Neural crest cell (in vitro differentiated cells): ENCODE measurements around the gene LAMC2. TPM values are rescaled to one million over a fixed set of nuclear protein-coding genes. Genes with fewer than 3 reads are reported as not detected.
"Not testable (repeated sequence)": the region's sequence is repeated elsewhere in the genome, so short reads cannot be mapped to it uniquely, and the experiment has no call there.

Experiments used
- DNase-seq: peaks from one replicate; pipeline ENCODE4 v3.0.0; 2021; ENCODE audit warnings: low read depth, mixed read lengths, low spot score
- H3K27ac Mint-ChIP-seq: one replicate; pipeline ENCODE4 v1.8.0; 2021; ENCODE audit warnings: mild to moderate bottlenecking, mixed read lengths; ENCODE audit not compliant: unreplicated experiment
- H3K27me3 Mint-ChIP-seq: 2 replicates; pipeline ENCODE4 v1.8.0; 2021; ENCODE audit warnings: low read depth, mild to moderate bottlenecking, mixed read lengths
- H3K36me3 Mint-ChIP-seq: 2 replicates; pipeline ENCODE4 v1.8.0; 2021; ENCODE audit warnings: low read depth, mild to moderate bottlenecking, mixed read lengths
- H3K4me1 Mint-ChIP-seq: 2 replicates; pipeline ENCODE4 v1.8.0; 2021; ENCODE audit warnings: mixed read lengths
- H3K4me3 Mint-ChIP-seq: one replicate; pipeline ENCODE4 v1.8.0; 2021; ENCODE audit warnings: mild to moderate bottlenecking, mixed read lengths
- H3K9me3 Mint-ChIP-seq: 2 replicates; pipeline ENCODE4 v1.8.0; 2021; ENCODE audit warnings: mixed read lengths
- CTCF ChIP-seq: fragments of 200-600 bp; sonication (generic); conservative IDR thresholded peaks from 2 replicates; pipeline ENCODE4 v1.5.0; 2021; ENCODE audit warnings: antibody characterized with exemption, mild to moderate bottlenecking
- total RNA-seq: library from RNA; stranded (reverse); gene quantifications from 2 replicates; pipeline ENCODE4 v1.2.1, GENCODE V29; 2021

The LAMC2 gene
- total RNA-seq, 1 donor from 2014 or later = not detected

DNA sequence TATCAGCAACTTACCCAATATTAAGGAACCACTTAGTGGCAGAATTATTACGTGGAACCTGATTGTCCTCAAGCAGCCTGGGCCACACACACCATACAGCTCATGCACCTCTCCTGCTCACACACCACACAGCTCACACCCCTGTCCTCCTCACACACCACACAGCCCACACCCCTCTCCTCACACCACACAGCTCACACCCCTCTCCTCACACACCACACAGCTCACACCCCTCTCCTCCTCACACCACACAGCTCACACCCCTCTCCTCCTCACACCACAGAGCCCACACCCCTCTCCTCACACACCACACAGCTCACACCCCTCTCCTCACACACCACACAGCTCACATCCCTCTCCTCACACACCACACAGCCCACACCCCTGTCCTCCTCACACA, 36.8 kb upstream of the LAMC2 start:
- Mint-ChIP-seq H3K9me3 (no peaks in the 10 kb centered on the region), H3K4me3 (no peak overlapping the region), H3K27me3 (no peaks in the 10 kb centered on the region)

GRCh38 chr1:183150032-183150431, 36.0 kb upstream of the LAMC2 start:
- not testable (repeated sequence) for H3K27ac Mint-ChIP-seq, H3K9me3 Mint-ChIP-seq, H3K27me3 Mint-ChIP-seq, H3K4me3 Mint-ChIP-seq, DNase-seq, H3K36me3 Mint-ChIP-seq, H3K4me1 Mint-ChIP-seq

More for the DNA sequence above, 36.8 kb upstream of the LAMC2 start:
- H3K36me3 Mint-ChIP-seq = peaks cover 4% of the 10 kb centered on the region
- no peaks in the 10 kb centered on the region for H3K4me1 Mint-ChIP-seq
- no peak for TF ChIP-seq CTCF
- no peak overlapping the region for H3K27ac Mint-ChIP-seq
- DNase-seq = no peak

DNA sequence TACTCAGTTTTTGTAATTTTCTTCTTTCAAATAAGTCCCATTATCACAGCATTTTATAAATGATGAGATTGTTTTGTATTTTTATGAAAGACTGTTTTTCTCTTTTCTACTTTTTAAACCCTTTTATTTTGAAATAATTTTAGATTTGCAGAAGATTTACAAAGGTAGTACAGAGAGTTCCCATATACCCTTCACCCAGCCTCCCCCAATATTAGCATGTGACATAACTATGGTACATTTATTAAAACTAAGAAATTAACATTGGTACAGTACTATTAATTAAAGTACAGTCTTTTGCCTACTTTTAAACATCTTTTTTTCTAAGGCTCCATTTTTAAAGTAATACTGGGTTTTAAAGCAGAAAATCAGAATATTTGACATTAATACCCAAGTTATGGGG, 35.6 kb upstream of the LAMC2 start:
- DNase-seq = no peak
- H3K27me3 Mint-ChIP-seq = no peaks in the 10 kb centered on the region
- no peak overlapping the region for H3K27ac Mint-ChIP-seq
- no peaks in the 10 kb centered on the region for H3K4me1 Mint-ChIP-seq
- no peaks in the 10 kb centered on the region for H3K36me3 Mint-ChIP-seq
- no peak for TF ChIP-seq CTCF
- no peak overlapping the region for H3K4me3 Mint-ChIP-seq
- no peaks in the 10 kb centered on the region for H3K9me3 Mint-ChIP-seq

GRCh38 chr1:183152180-183152579, 33.9 kb upstream of the LAMC2 start:
- peak overlapping the region; percentile 65 for H3K27ac Mint-ChIP-seq
- TF ChIP-seq CTCF = no peak
- H3K4me1 Mint-ChIP-seq = no peaks in the 10 kb centered on the region
- no peak for DNase-seq
- H3K9me3 Mint-ChIP-seq = no peaks in the 10 kb centered on the region
- H3K36me3 Mint-ChIP-seq = no peaks in the 10 kb centered on the region
- H3K4me3 Mint-ChIP-seq = no peak overlapping the region
- H3K27me3 Mint-ChIP-seq = no peaks in the 10 kb centered on the region

DNA sequence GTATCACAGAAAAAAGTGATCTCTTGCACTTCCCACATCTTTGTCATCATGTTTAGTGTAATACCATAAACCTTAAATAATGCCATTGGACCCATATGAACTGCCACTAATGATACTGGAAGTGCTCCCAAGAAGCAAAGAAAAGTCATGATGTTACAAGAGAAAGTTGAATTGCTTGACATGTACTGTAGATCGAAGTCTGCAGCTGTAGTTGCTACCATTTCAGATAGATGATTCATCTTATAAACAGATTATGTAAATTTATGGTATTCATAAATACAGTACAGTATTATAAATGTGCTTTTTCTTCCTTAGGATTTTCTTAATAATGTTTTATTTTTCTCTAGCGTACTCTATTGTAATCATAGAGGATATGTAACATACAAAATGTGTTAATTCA, 30.1 kb upstream of the LAMC2 start:
- no peak overlapping the region for H3K4me3 Mint-ChIP-seq
- no peak overlapping the region for H3K27ac Mint-ChIP-seq
- TF ChIP-seq CTCF = no peak
- no peaks in the 10 kb centered on the region for H3K27me3 Mint-ChIP-seq
- no peak for DNase-seq
- H3K36me3 Mint-ChIP-seq = no peaks in the 10 kb centered on the region
- no peaks in the 10 kb centered on the region for H3K4me1 Mint-ChIP-seq
- H3K9me3 Mint-ChIP-seq = no peaks in the 10 kb centered on the region

GRCh38 chr1:183159960-183160359, 26.1 kb upstream of the LAMC2 start:
- Mint-ChIP-seq H3K27me3 (no peaks in the 10 kb centered on the region), H3K27ac (no peak overlapping the region)
- no peak for DNase-seq

More at GRCh38 chr1:183159960-183160359, 26.1 kb upstream of the LAMC2 start:
- H3K9me3 Mint-ChIP-seq = no peaks in the 10 kb centered on the region
- H3K36me3 Mint-ChIP-seq = no peaks in the 10 kb centered on the region
- H3K4me3 Mint-ChIP-seq = no peak overlapping the region
- H3K4me1 Mint-ChIP-seq = no peaks in the 10 kb centered on the region
- TF ChIP-seq CTCF = no peak
